NCI-H526 (cell line): ENCODE results near the gene R3HDM1.
"Not testable (repeated sequence)": the region's sequence is repeated elsewhere in the genome, so short reads cannot be mapped to it uniquely, and the experiment has no call there.

Source experiments
- DNase-seq, 2 experiments: peaks; one replicate each; lab custom pipeline; 2025; lab: John Stamatoyannopoulos, UW

The R3HDM1 gene

DNA sequence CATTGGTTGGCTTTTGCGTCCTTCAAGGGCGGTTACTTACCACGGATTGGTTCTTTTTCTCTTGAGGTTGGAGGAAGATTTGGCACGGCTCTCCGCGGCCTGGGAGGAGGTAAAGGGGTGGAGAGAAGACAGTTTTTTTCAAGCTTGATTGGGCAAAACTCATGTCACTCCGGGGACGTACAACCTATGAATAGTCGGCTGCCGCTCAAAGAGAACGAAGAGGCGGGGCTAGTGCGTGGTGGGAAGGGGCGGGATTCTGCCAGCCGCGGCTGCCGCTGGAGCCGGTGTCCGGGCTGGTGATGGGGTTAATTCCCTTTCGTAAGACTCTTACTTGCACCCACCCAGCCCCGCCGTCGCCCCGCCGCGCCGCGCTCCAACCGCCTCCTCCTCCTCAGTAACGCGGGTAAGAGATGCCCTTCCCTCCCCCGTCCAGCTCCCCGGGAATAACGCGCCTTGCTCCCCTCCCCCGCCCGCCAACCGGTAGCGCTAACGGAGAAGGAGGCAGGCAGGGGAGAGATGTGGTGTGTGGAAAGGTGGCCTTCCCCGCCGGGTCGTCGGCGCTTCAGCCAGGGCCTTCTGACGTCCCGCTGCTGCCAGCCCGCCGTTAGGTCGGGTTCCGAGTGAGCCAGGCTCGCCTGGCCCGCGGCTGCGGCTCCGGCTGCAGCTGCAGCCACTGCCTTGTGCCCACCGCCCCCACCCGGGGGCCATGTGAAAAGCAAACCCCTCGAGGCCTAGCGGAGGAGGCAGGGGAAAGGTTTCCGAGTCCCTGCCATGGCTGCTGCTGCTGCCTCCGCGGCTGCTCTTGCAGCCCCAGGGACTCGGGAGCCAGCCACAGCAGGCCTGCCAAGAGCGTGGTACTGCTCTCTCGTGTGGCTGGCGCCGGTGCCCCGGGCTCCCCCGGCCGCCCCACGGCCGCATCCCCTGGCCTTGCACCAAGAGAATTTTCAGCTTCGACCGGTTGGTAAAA lies at the start of gene R3HDM1:
R3HDM1 (plus strand) TSS at position 254 of the 967 bp plus-strand sequence. CDS start 73,362 bp downstream, outside the sequence.
- DNase-seq: peak; percentile 99

DNA sequence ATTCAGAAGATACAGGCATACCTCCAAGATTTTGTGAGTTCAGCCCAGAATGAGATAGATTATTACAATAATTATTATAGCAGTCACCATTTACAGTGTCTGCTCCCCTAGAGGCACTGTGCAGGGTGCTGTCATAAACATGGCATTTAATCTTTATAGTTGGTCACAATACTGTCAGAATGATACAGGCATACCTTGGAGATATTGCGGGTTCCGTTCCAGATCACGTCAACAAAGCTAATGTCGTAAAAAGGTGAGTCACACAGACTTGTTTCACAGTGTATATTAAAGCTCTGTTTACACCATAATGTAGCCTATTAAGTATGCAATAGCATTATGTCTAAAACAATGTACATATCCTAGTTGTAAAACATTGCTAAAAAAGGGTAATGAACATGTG lies 45.8 kb upstream of the R3HDM1 start:
- DNase-seq: no peak

DNA sequence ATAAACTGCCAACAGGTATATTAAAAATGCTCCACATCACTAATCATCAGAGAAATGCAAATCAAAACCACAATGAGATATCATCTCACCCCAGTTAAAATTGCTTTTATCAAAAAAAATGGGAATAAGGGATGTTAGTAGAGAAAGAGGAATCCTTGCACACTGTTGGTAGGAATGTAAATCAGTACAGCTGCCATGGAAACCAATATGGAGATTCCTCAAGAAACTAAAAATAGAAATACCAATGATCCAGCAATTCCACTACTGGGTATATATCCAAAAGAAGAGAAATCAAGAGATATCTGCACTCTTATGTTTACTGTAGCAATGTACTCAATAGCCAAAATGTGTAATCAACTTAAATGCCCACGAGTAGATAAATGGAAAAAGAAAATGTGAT lies 40.9 kb upstream of the R3HDM1 start:
- no peak for DNase-seq

DNA sequence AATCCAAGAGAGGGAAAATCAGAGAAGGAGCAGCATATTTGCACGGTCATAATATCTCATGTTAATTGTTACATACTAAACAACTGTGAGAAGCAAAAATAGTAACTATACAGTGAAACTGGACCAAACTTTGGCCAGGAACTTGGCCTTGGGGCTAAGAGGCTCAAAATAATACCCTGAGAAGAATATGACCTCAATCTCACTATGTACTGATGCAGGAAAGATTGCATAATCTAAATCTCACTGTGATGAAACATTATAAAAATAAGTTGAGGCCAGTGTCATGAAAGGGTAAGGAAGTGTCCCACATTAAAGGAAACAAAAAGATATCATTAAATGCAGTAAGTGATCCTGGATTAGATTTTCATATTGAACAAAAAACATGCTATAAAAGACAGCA lies 36.8 kb upstream of the R3HDM1 start:
- DNase-seq: no peak

DNA sequence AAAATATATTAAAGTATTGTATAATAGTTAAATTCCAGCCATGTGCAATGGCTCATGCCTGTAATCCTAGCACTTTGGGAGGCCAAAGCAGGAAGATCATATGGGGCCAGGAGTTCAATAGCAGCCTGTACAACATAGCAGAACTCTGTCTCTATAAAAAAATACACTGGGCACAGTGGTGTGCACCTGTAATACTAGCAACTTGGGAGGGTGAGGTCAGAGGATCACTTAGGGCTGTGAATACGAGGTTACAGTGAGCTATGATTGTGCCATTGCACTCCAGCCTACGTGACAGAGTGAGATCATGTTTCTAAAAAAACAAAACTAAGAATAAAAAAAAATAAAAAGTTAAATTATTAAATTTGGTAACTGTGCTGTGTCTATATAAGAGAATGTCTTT lies 36.4 kb upstream of the R3HDM1 start:
- no peak for DNase-seq

DNA sequence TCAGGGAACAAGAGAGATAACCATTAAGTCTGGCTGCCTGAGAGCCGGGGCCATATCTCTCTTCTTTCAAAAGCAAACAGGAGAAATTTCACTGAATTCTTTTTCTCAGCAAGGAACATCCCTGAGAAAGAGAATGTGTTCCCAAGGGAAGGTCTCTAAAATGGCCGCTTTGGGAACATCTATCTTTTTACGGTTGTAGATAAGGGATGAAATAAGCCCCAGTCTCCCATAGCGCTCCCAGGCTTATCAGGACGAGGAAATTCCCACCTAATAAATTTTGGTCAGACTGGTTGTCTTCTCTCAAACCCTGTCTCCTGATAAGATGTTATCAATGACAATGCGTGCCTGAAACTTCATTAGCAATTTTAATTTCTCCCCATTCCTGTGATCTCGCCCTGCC lies 32.7 kb upstream of the R3HDM1 start:
- not testable (repeated sequence) for DNase-seq

DNA sequence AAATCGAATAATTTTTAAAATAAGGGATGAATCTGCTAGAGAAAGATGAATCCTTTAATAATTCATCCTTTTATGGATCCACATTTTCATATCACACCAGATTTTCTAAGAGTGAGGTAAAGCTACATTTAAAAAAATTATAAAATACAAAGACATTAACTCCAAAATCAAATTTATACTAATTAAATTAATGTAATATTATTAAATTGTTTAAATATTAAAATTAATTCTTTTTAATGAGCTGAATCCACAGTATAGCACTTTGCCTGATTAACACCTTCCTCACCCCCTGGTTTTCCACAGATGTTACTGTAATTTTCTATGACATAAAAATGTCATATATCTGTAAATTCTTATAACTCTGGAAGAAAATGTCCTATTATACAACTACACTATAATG lies 26.5 kb upstream of the R3HDM1 start:
- no peak for DNase-seq

DNA sequence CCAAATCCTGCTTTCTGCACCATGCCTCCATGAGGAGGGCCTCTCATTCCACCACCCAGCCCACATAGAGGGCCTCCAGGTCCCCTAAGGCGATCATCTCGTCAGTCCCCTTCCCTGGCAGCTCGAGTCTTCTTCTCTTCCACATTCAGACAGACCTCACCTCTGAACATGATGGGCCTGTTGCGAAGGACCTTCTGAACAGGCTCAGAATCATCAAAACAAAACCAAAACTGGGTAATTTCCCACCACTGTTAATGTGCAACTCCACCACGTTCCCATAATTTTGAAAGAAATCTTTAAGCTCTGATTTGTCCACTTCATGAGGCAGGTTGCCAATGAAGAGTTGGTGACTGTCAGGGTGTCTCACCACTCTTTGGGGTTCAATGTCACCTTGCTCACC lies 20.7 kb upstream of the R3HDM1 start:
- DNase-seq: no peak

DNA sequence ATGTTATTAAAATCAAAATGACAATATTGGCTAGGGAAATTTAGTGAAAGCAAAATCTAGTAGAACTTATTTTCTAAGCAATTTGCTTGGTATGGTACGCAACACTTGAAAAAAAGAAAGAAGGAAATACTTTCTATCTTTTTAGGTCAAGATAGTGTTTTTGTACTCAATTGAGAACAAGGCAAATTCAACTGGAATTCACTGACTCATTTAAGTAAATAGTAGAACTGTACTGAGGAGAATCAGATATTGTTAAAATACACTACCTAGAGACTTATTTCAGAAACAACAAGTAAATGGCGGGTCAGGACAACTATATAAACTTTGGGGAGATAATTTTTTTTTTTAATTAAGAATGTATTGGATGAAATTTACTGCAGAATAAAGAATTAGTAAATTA lies 19.2 kb upstream of the R3HDM1 start:
- no peak for DNase-seq

DNA sequence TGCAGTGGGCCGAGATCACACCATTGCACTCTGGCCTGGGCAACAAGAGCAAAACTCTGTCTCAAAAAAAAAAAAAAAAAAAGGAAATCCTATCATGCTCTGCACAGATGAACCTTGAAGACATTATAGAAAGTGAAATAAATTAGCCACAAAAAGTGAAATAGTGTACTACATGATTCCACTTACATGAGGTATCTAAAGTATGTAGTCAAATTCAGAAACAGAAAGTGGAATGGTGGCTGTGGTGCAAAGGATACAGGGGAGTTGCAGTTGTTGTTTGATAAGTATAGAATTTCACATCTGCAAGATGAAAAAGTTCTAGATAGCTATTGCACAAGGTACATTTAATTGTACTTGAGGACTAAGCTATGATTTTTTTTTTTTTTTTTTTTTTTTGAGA lies 5.5 kb upstream of the R3HDM1 start:
- no peak for DNase-seq

DNA sequence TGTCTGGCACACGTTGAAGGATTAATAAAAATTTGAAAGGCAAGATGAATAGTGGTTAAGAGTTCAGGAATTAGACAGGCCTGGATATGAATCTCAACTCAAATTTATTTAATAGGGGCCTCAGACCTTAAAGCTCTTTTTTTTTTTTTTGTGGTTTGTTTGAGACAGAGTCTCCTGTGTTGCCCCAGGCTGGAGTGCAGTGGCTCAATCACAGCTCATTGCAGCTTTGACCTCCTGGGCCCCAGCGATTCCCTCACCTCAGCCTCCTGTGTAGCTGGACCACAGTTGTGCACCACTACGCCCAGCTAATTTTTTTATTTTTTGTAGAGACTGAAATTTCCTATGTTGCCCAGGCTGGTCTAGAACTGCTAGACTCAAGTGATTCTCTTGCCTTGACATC lies 3.3 kb upstream of the R3HDM1 start:
- no peak for DNase-seq

DNA sequence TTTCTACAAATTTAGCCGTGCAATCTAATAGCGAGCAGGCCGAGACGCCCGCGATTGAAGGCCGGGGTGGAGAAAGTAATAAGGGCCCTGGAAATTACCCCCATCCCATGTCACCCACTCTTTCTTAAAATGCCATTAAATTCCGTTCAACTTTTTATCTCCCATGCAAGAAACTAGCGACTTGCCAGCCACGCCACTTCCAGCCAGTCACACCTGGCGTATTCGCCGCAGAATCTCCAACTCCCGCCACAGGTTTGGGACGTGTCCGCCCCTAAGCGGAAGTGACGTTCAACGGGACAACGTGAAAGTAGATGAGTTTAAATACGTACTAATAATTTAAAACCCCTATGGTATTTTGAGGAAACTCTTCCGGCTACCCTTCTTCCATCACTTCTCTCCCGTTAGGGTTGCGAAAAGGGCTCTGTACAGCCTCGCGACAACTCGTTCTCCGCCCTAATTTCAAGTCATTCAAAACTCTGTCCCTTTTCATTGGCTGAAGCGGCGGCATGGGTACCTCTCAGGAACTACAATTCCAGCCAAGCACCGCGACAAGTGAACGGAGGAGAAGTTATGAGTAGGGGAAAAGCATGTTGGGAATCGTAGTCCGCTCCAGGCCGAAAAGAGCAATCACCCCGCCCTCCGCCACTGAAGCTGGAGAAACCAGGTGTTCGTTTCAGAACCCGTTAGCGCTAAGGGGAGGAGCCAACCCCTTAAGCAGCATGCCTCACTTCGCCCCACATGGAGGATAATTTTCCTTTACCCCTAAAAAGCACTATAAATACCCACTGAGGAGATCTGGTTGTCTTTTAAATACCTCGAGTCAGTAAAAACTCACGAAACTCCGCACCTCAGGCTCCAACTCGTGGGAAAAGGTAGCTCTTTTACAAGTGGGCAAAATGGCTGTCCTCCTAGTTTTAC lies 712 bp upstream of the R3HDM1 start, which contains the start of gene ZRANB3:
ZRANB3 (minus strand) TSS at position 906 of the 918 bp plus-strand sequence.
- DNase-seq: peak; percentile 98

DNA sequence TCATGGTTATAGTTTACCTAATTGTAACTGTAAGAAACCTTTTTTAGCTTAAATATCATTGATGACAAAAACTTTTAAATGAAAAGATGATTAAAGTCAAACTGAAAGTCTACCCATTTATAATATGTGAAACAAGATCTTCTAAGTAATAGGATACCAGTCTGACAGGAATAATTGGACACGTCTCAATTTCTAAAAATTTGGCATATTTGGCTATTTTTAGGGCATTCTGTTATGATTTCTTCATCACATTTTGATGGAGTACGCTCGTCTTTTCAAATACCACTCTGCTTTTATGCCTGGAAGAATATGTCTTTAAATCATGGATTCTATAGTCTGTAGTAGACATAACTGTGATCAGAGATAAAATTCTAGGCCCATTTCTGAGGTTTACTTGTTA lies 1.3 kb downstream of the R3HDM1 start:
- DNase-seq: no peak

DNA sequence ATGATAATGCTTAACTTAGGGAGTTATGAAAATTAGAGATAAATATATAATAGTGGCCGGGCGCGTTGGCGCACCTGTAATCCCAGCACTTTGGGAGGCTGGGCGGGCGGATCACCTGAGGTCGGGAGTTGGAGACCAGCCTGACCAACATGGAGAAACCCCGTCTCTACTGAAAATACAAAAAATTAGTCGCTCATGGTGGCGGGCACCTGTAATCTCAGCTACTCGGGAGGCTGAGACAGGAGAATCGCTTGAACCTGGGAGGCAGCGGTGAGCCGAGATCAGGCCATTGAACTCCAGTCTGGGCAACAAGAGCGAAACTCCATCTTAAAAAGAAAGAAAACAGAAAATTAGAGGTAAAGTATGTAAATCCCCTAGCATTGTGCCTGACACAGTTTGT lies 2.3 kb downstream of the R3HDM1 start:
- not testable (repeated sequence) for DNase-seq

DNA sequence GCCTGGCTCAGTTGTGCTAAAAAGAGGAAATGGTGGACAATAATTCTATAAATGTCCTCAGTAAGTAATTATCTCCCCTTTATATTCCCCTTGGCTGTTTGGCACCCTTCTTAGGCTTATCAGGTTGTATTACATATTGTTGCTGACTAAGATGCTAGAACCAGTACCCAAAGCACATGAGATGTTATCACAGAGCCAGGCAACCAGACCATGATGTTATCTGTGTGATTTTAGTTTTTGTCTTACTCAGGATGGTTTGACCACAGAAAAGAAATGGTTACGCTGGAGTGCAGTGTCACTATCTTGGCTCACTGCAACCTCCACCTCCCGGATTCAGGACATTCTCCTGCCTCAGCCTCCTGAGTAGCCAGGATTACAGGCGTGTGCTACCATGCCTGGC lies 15.2 kb downstream of the R3HDM1 start:
- DNase-seq: no peak

DNA sequence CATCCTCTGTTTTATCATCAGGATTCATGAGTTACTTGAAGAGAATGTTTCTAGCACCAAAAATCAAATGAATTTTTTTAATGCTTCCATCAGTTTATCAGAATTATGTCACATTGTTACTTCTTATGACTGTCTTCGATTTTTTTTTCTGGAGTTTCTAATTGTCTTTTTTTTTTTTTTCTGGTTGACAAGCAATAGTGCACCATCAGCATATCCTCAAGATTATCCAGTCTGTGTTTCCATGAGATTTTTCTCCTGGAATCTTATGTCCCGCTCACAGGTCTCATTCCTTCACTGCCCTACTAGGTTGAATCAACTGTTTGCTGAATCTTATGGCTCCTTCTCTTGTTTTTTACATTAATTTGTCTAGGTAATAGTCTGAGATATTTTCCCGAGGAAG lies 16.0 kb downstream of the R3HDM1 start:
- no peak for DNase-seq

DNA sequence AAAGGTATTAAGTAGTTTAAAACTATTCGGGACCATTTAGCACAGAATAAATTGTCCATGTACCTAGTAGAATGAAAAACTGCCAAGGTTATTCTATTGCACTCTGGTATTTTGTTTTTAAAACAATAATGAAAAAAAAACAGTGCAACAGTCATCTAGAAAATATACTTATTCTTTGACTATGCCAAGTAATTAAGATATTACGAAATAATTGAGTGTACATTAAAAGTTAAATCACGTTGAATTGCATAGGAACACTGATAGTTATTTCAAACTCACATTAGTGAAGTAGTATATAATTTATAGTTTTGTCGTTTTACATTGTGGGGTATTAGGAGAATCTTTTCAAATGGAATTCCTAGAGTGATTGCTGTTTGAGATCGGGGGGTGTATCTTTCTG lies 20.1 kb downstream of the R3HDM1 start:
- DNase-seq: no peak

DNA sequence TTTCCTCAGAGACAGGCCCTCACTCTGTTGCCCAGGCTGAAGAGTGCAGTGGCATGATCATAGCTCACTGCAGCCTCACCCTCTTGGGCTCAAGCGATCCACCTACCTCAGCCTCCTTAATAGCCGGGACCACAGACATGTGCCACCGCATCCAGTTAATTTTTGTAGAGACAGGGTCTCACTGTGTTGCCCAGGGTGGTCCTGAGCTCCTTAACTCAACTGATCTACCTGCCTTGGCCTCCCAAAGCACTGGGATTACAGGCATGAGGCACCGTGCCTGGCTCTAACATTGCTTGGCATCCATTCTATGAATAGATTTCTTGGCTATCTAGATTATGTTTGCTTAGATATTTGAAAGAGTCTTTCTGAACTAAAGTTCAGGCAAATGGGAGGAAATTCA lies 21.6 kb downstream of the R3HDM1 start:
- DNase-seq: no peak

DNA sequence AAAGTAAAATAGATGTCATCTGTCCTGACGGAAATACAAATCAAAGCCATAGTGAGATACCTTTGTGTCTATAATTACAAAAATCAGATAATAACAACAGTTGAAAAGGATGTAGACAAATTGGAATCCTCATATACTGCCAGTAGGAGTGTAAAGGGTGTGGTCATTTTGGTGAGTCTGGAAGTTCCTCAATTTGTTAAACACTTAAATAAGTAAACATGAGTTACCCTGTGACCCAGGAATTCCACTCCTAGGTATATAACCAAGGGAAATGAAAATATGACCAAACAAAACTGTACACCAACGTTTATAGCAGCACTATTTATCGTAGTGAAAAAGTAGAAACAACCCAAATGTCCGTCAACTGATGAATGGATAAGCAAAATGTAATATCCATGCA lies 24.0 kb downstream of the R3HDM1 start:
- DNase-seq: no peak

DNA sequence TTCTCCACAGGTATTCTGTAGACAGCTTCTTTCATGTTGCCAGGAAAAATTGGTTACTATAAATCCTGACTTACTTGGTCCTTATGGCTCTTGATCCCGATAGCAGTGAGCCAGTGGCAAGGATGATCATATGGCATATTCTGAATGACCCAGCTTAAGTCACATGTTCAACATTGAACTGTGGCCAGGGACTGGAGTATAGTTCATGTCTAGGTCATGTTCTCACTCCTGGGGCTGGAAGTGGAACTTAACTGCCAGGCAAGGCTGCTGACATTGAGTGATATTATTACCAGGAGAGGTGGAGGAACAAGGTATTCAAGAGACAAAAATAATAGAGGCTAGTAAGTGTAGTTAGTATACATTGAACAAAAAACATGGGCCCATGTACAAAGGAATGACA lies 26.2 kb downstream of the R3HDM1 start:
- DNase-seq: no peak

DNA sequence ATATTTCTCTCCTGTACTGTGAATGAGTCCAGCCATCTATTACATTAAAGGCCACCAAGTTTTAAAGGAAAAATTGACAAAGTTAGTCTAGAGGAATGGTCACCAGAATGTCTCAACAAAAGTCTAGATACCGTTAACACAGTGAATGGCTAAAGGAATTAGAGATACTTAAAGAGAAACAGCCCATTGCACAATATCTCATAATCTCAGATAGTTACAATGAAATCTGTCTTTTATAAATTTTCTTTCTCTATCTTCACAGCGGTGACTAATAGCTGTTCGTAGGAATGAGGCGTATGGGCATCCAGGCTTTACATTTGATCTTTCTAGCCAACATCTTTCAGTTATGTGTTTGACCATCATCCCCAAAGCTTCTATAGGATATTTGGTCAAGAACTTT lies 30.6 kb downstream of the R3HDM1 start:
- DNase-seq: no peak

DNA sequence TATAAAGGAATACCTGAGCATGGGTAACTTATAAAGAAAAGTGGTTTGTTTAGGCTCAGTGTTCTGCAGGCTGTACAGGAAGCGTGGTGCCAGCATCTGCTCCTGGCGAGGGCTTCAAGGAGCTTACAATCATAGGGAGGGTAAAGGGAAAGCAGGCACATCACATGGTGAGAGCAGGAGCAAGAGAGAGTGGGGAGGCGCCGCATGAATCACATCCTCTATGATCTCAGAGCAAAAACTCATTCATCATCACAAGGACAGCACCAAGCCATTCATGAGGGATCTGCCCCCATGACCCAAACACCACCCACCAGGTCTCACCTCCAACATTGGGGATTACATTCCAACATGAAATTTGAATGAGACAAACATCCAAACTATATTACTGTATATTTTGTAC lies 32.5 kb downstream of the R3HDM1 start:
- no peak for DNase-seq

DNA sequence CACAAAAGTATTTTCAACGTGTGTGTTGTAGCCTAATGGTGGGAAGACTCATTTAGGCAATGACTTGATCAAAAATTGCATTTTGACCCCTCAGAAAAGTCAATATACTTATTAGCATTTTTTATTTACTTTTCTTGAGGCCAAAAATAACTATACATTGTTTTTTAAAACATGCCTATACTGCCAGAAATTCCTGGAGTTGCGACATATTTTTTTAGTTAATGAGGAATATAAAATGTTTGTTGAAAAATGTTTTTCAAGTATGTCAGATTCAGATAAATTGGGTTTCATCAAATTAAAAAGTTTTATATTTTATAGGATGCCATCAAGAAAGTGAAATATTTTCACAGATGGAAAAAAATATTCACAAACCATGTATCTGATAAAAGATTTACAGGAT lies 39.6 kb downstream of the R3HDM1 start:
- DNase-seq: no peak
